ENCODE data around the gene PCCA. TPM values are rescaled to one million over a fixed set of nuclear protein-coding genes. Genes with fewer than 3 reads are reported as not detected.

Gene PCCA
- total and polyA plus RNA-seq, 8 donors = 26.8 to 48.9 (median 37.6) TPM

DNA sequence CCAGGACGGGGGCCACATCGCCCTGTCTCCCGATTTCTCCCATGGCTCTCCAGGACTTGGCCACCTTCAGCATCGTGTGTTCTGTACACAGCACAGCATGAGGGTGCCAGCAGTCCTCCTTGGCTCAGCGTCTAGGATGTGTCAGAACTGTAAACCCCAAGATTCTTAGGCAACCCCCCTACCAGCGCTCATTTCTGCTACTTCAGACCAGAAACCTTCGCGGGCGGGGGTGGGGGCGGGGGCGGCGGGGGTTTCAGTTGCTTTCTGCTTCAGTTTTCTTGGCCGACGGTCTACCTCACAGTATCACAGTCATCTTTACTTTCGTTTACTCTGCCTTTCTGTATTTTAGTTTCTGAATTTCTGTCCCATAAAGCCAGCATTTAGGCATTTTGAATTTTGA lies 417.3 kb downstream of the PCCA start:
- H3K9me3 ChIP-seq = no peaks in the 10 kb centered on the region
- no peak for DNase-seq
- H3K4me3 ChIP-seq = no peak overlapping the region
- H3K27ac ChIP-seq = no peak overlapping the region
- intact Hi-C loops (cut with DNase I) = no loop called here
- peaks cover 0 to 3% of the 10 kb centered on the region in 2 donors for H3K4me1 ChIP-seq
- no peaks in the 10 kb centered on the region for H3K36me3 ChIP-seq
- TF ChIP-seq, protein P1, sequence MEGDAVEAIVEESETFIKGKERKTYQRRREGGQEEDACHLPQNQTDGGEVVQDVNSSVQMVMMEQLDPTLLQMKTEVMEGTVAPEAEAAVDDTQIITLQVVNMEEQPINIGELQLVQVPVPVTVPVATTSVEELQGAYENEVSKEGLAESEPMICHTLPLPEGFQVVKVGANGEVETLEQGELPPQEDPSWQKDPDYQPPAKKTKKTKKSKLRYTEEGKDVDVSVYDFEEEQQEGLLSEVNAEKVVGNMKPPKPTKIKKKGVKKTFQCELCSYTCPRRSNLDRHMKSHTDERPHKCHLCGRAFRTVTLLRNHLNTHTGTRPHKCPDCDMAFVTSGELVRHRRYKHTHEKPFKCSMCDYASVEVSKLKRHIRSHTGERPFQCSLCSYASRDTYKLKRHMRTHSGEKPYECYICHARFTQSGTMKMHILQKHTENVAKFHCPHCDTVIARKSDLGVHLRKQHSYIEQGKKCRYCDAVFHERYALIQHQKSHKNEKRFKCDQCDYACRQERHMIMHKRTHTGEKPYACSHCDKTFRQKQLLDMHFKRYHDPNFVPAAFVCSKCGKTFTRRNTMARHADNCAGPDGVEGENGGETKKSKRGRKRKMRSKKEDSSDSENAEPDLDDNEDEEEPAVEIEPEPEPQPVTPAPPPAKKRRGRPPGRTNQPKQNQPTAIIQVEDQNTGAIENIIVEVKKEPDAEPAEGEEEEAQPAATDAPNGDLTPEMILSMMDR (IDR thresholded peaks at IDR 0.05) = no peak
- H3K27me3 ChIP-seq = no peaks in the 10 kb centered on the region
- no peak for ATAC-seq

DNA sequence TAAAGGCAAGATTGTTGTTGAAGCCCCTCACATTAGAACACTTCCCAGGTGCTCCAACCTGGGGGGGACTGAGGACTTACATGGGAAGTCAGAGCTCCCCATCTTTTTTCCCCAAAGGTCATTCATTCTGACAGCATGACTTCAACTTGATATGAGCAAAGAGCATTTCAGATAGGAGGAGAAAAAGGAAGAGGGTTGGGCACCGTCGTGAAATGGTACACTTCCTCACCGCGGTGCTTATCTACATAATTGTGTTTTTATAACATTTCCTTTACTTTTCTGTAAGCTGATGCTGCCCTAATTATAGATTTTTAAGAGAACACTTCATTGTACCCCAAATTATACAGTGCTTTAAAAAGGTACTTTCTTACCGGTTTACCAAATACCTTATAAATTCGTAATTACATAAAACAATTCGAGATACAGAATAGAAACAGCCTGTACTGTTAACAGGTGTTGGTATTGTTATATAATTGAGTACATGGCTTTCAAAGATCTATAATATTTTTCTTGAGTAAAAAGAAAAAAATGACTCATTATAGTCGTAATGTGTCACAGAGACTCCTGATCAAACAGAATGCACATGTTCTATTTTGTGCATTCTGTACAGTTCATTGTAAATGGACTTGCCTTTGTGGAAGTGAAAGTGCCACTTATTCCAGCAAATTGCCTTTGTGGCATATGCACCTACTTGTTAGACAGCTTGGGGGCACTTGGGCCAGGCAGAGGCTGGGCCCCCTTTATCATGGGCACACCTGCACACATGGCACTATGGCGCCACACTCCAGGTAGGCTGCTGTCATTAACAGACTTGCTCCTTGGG lies 417.9 kb downstream of the PCCA start:
- peaks cover 0 to 3% of the 10 kb centered on the region in 2 donors for H3K4me1 ChIP-seq
- DNase-seq (no peak), ATAC-seq (no peak)
- no peaks in the 10 kb centered on the region for H3K27me3 ChIP-seq
- intact Hi-C loops (cut with DNase I) = no loop called here
- H3K27ac ChIP-seq = no peak overlapping the region
- H3K9me3 ChIP-seq = no peaks in the 10 kb centered on the region
- H3K4me3 ChIP-seq = no peak overlapping the region
- no peaks in the 10 kb centered on the region for H3K36me3 ChIP-seq
- TF ChIP-seq, protein P1 (IDR thresholded peaks at IDR 0.05) = no peak

DNA sequence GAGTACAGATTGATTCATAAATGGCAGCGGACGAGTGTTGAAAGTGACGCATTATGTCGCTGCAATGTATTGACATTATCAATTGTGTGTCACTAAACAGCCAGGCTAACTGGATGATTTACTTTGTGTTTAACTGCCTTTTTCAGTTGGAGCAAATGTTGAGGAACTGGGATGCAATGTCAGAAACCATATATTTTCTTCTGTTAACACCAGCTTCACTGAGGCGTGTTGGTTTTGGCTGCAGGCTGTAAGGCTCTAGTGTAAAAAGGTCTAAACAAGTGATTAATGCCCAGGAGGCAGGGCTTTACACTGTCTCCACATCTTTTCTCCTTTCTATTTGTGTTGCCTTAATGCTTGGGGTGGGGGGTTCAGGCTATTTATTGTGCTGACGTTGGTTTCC lies 419.6 kb downstream of the PCCA start:
- DNase-seq = no peak
- TF ChIP-seq, protein P1 (IDR thresholded peaks at IDR 0.05) = no peak
- H3K9me3 ChIP-seq = no peaks in the 10 kb centered on the region

DNA sequence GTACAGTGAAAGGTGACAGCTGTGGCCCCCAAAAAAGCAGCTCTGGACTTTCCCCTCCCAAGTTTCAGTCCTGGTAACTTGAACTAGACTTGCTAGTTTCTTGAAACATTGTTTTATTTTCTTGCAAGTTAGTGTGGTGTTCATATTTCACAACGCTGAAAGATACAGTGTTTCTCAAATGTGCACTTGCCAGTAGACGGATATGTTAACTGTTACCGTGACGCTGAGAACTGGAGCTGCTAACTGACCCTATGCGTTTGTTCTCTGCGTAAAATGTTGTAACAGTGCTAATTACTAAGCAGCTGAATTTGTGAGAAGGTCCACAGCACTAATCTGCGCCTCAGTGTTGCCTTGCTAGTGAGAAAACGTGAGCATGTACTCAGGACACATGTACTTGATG lies 420.1 kb downstream of the PCCA start:
- intact Hi-C loops (cut with DNase I) = no loop called here
- Histone ChIP-seq H3K27ac (no peak overlapping the region), H3K4me1 (peaks cover 0 to 11% of the 10 kb centered on the region in 2 donors), H3K36me3 (no peaks in the 10 kb centered on the region), H3K27me3 (no peaks in the 10 kb centered on the region), H3K4me3 (no peak overlapping the region), H3K9me3 (no peaks in the 10 kb centered on the region)
- DNase-seq = no peak
- TF ChIP-seq, protein P1 (IDR thresholded peaks at IDR 0.05) = no peak
- ATAC-seq = no peak

More for the DNA sequence above, 419.6 kb downstream of the PCCA start:
- Histone ChIP-seq H3K27me3 (no peaks in the 10 kb centered on the region), H3K4me1 (peaks cover 0 to 6% of the 10 kb centered on the region in 2 donors), H3K27ac (no peak overlapping the region), H3K36me3 (no peaks in the 10 kb centered on the region), H3K4me3 (no peak overlapping the region)
- intact Hi-C loops (cut with DNase I) = no loop called here
- no peak for ATAC-seq

DNA sequence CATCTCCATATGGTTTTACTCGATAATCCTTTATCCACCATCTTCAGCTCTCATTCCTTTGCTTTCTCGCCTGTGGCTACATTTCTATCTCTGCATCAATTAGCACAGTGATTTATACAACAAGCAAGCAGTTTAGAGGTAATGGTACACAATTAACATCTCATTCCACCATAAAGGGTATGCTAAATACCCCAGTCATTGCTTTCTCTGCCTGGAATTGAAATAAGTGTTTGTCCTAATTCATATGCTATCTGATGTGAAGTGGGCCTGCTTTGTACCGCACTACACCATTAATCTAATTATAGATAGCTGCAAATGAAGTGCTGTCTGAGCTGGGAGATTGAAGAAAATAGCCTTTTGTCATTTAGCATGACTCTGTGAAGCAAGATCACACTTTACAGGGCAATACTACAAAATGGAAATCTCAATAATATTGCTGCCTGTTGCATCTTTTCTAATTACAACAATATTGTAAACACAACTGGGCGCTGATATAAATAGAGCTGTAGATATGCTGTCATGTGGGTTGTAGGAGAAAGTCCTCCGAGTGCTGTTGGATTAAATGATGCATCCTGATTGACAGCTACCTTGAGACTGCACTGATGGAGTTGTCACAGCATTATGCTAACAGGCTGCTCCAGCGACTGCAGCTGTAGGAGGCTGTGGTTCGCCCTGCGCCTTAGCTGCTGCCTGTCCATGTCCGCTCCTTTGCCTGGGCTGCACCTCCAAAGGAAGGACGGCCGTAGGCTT lies 421.5 kb downstream of the PCCA start:
- H3K27me3 ChIP-seq = no peaks in the 10 kb centered on the region
- intact Hi-C loops (cut with DNase I) = loop anchor here in 1 of 2 donors (10.0 kb wide), 2 partner anchors 596 to 856 kb away; no protein-coding TSS in a partner anchor
- no peaks in the 10 kb centered on the region for H3K9me3 ChIP-seq

More for the DNA sequence above, 421.5 kb downstream of the PCCA start:
- H3K27ac ChIP-seq = no peak overlapping the region
- DNase-seq (no peak), ATAC-seq (no peak)
- TF ChIP-seq, protein P1 (IDR thresholded peaks at IDR 0.05) = no peak
- no peaks in the 10 kb centered on the region for H3K36me3 ChIP-seq
- H3K4me3 ChIP-seq = no peak overlapping the region
- H3K4me1 ChIP-seq = peaks cover 0 to 22% of the 10 kb centered on the region in 2 donors
